Adipocyte (in vitro differentiated cells): ENCODE results near the gene NEB.
"Not testable (repeated sequence)": the region's sequence is repeated elsewhere in the genome, so short reads cannot be mapped to it uniquely, and the experiment has no call there.

Source experiments
- DNase-seq: peaks from one replicate; pipeline ENCODE4 v3.0.0-alpha.2; 2015; ENCODE audit warnings: low read depth
- H3K27me3 ChIP-seq: replicated peaks from 2 replicates; pipeline ENCODE4 v1.7.0; 2013; ENCODE audit warnings: mild to moderate bottlenecking, low read length, moderate library complexity; ENCODE audit not compliant: control insufficient read depth, insufficient read depth
- H3K36me3 ChIP-seq: 2 replicates; pipeline ENCODE4 v1.7.0; 2013; ENCODE audit warnings: low read length, mild to moderate bottlenecking, moderate library complexity; ENCODE audit not compliant: control insufficient read depth, insufficient read depth, severe bottlenecking
- H3K4me1 ChIP-seq: 2 replicates; pipeline ENCODE4 v1.7.0; 2013; ENCODE audit warnings: mild to moderate bottlenecking, low read length, moderate library complexity; ENCODE audit not compliant: control insufficient read depth, insufficient read depth
- H3K4me3 ChIP-seq: 2 replicates; pipeline ENCODE4 v1.7.0; 2013; ENCODE audit warnings: mild to moderate bottlenecking, low read length, moderate library complexity
- H3K9ac ChIP-seq: 2 replicates; pipeline ENCODE4 v1.7.0; 2013; ENCODE audit warnings: mild to moderate bottlenecking, low read length, moderate library complexity
- H3K9me3 ChIP-seq: 2 replicates; pipeline ENCODE4 v1.7.0; 2013; ENCODE audit warnings: mild to moderate bottlenecking, low read length, moderate library complexity; ENCODE audit not compliant: control insufficient read depth

The NEB gene

DNA sequence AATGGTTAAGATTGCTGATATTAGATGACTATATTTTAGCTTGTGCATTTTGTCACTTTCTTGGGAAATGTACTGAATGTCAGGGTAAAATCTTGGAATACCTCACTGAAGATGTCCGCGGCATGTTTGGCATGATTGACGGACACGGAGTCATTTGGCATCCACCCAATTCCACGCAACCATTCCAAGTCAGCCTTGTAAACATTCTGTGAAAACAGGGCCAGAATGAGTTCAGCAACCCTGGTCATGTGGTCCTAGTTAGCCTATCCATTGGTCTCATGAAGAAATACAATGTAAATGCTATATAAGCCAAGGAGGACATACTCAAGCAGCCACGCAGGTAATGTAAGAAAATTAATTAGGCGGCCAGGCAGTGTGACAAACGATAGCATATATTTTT lies 165.1 kb downstream of the NEB start:
- Histone ChIP-seq H3K4me3 (no peak overlapping the region), H3K27me3 (no peaks in the 10 kb centered on the region), H3K9ac (no peak overlapping the region), H3K9me3 (no peaks in the 10 kb centered on the region), H3K36me3 (no peaks in the 10 kb centered on the region), H3K4me1 (no peaks in the 10 kb centered on the region)
- DNase-seq: no peak

- H3K9ac ChIP-seq: no peak overlapping the region
- H3K4me1 ChIP-seq: no peaks in the 10 kb centered on the region
- no peak overlapping the region for H3K4me3 ChIP-seq
- DNase-seq: no peak
- no peaks in the 10 kb centered on the region for H3K27me3 ChIP-seq
- no peaks in the 10 kb centered on the region for H3K9me3 ChIP-seq
- H3K36me3 ChIP-seq: no peaks in the 10 kb centered on the region
Observed at GRCh38 chr2:151568501-151568900, 165.8 kb downstream of the NEB start.

DNA sequence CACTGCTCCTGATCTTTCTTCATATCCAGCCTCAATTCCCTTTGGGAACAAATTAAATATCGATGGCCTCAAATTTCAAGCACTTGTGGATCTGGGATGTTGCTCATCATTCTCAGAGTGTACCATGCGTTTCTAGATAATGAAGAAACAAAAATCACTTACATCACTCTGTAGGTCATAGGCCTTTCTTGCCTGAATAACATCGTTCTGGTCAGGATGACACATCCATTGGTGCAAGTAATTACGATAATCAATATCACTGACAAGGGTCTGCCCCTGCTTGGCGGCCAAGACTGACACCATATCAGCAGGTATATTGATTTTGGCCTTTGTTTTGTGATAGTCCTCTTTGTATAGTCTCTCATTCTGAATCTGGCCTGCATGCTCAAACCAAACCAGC lies 167.3 kb downstream of the NEB start:
- Histone ChIP-seq H3K9ac (no peak overlapping the region), H3K9me3 (no peaks in the 10 kb centered on the region), H3K4me3 (no peak overlapping the region), H3K4me1 (no peaks in the 10 kb centered on the region), H3K36me3 (no peaks in the 10 kb centered on the region), H3K27me3 (no peaks in the 10 kb centered on the region)
- no peak for DNase-seq

- Histone ChIP-seq H3K27me3 (no peaks in the 10 kb centered on the region), H3K4me3 (no peak overlapping the region), H3K9me3 (no peaks in the 10 kb centered on the region), H3K36me3 (no peaks in the 10 kb centered on the region), H3K9ac (no peak overlapping the region), H3K4me1 (peaks cover 5% of the 10 kb centered on the region)
- DNase-seq: no peak
Observed at GRCh38 chr2:151562398-151562797, 171.9 kb downstream of the NEB start.

GRCh38 chr2:151560289-151560688 lies 174.0 kb downstream of the NEB start:
- Histone ChIP-seq H3K36me3 (no peaks in the 10 kb centered on the region), H3K4me3 (no peak overlapping the region), H3K9ac (no peak overlapping the region), H3K27me3 (no peaks in the 10 kb centered on the region), H3K4me1 (peaks cover 5% of the 10 kb centered on the region), H3K9me3 (no peaks in the 10 kb centered on the region)
- peak; percentile 18 for DNase-seq

GRCh38 chr2:151559431-151559830 lies 174.8 kb downstream of the NEB start:
- DNase-seq, H3K27me3 ChIP-seq, H3K9me3 ChIP-seq, H3K9ac ChIP-seq, H3K4me1 ChIP-seq, H3K36me3 ChIP-seq, H3K4me3 ChIP-seq: not testable (repeated sequence)

- not testable (repeated sequence) for H3K9ac ChIP-seq, H3K27me3 ChIP-seq, H3K9me3 ChIP-seq, H3K4me3 ChIP-seq, H3K36me3 ChIP-seq, DNase-seq, H3K4me1 ChIP-seq
Observed at GRCh38 chr2:151557883-151558282, 176.4 kb downstream of the NEB start.

DNA sequence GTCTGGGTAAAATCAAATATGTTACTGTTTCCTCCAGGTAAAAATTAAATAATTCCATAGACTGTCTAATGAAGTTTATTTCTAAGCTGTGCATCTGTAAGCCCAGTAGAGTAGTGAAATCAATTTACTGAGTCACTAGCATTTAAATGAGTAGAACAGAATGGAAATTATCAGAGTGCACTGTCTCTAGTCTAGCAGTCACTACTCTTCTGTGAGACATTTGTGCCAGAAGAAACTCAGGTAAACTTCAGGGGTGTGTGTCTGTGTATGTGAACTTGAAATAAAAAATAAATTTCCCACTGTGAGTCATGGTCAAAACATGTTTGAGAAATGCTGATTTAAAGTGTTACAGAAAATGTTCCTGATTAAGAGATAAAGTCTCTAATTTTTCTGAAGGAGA lies 178.2 kb downstream of the NEB start:
- Histone ChIP-seq H3K27me3 (no peaks in the 10 kb centered on the region), H3K9me3 (no peaks in the 10 kb centered on the region), H3K36me3 (no peaks in the 10 kb centered on the region), H3K4me3 (no peak overlapping the region), H3K9ac (no peak overlapping the region), H3K4me1 (peaks cover 5% of the 10 kb centered on the region)
- DNase-seq: no peak

DNA sequence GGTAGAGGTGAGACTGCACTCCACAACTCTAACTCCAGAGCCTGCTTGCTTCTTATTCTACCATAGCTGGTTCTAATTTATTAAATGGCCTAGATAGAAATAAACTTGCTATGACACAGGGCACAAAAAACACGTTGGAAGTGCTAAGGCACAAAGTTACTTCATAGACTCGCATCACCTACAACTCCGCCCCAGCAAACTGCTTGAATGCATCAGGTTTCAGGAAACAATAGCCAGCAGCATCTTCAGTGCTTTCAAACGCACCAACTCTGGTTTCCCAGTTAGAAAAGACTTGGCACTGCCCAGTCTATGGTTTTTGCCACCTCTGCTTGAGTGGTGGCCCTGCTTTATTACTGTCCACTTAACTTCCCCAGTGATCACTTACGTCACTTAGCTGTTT lies 182.0 kb downstream of the NEB start:
- no peaks in the 10 kb centered on the region for H3K9me3 ChIP-seq
- H3K9ac ChIP-seq: no peak overlapping the region
- H3K36me3 ChIP-seq: no peaks in the 10 kb centered on the region
- H3K4me3 ChIP-seq: no peak overlapping the region
- H3K27me3 ChIP-seq: no peaks in the 10 kb centered on the region
- no peak for DNase-seq
- H3K4me1 ChIP-seq: no peaks in the 10 kb centered on the region

DNA sequence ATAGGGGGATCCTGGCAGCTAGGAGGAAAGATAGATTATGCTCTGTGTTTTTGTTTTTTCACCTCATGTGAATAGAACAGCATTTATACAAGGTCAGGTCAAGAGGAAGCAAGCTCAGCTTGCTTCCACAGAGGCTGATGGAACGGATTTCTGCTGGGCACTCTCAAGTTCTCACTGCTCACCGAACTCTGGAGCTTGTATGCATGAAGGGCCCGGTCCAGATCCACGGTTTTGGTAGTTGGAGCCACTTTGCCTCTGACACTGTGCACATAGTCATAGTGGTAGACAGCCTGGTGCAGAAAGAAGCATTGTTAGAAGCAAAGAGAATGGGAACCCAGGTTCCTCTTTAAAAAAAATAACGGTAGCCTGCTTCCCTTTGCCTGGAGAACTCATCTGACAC lies 182.7 kb downstream of the NEB start:
- Histone ChIP-seq H3K9me3 (no peaks in the 10 kb centered on the region), H3K9ac (no peak overlapping the region), H3K36me3 (no peaks in the 10 kb centered on the region), H3K4me3 (no peak overlapping the region), H3K27me3 (no peaks in the 10 kb centered on the region), H3K4me1 (no peaks in the 10 kb centered on the region)
- no peak for DNase-seq

GRCh38 chr2:151549191-151549590 lies 185.1 kb downstream of the NEB start:
- Histone ChIP-seq H3K9me3 (no peaks in the 10 kb centered on the region), H3K4me3 (no peak overlapping the region), H3K9ac (no peak overlapping the region), H3K27me3 (no peaks in the 10 kb centered on the region), H3K4me1 (peaks cover 6% of the 10 kb centered on the region), H3K36me3 (no peaks in the 10 kb centered on the region)
- DNase-seq: no peak

GRCh38 chr2:151544449-151544848 lies 189.8 kb downstream of the NEB start:
- no peak overlapping the region for H3K9ac ChIP-seq

More at GRCh38 chr2:151544449-151544848, 189.8 kb downstream of the NEB start:
- peaks cover 9% of the 10 kb centered on the region for H3K4me1 ChIP-seq
- H3K27me3 ChIP-seq: no peaks in the 10 kb centered on the region
- DNase-seq: no peak
- no peaks in the 10 kb centered on the region for H3K36me3 ChIP-seq
- H3K4me3 ChIP-seq: peak overlapping the region; percentile 64
- H3K9me3 ChIP-seq: no peaks in the 10 kb centered on the region
